Testis (tissue), 3 donors: ENCODE results near the gene FRMD5. TPM values are rescaled to one million over a fixed set of nuclear protein-coding genes. Genes with fewer than 3 reads are reported as not detected.

ENCODE experiments used
- DNase-seq: peaks from one replicate; pipeline ENCODE4 v3.0.0-alpha.2; 2019
- H3K27ac ChIP-seq, 2 donors: fragments of 200-600 bp; sonication (generic); one replicate each; pipeline ENCODE4 v1.5.1; 2019
- H3K27me3 ChIP-seq: fragments of 200-600 bp; sonication (generic); one replicate; pipeline ENCODE4 v1.5.1; 2019
- H3K36me3 ChIP-seq: fragments of 200-600 bp; sonication (generic); one replicate; pipeline ENCODE4 v1.5.1; 2017; ENCODE audit warnings: low read depth; ENCODE audit errors: missing control alignments
- H3K4me1 ChIP-seq: fragments of 200-600 bp; sonication (generic); one replicate; pipeline ENCODE4 v1.5.1; 2019
- H3K4me3 ChIP-seq, 2 donors: fragments of 200-600 bp; sonication (generic); one replicate each; pipeline ENCODE4 v1.5.1; 2017 to 2019
- H3K9me3 ChIP-seq: fragments of 200-600 bp; sonication (generic); one replicate; pipeline ENCODE4 v1.5.1; 2017
- POLR2A ChIP-seq: fragments of 450-650 bp; IDR thresholded peaks from one replicate; pipeline ENCODE4 v1.6.1; 2017; ENCODE audit warnings: antibody characterized with exemption, mild to moderate bottlenecking, moderate library complexity
- WGBS, 2 donors: methylation state at CpG; one replicate each; pipeline ENCODE4 v1.1.5; 2018; 5-methylcytosine and 5-hydroxymethylcytosine counted together
- intact Hi-C: fragments of 100-400 bp; cut with DNase I; formaldehyde crosslinking; loops from one replicate; pipeline ENCODE4 v1.15.1; 2023; ENCODE audit warnings: low total_unique reads
- polyA plus RNA-seq: library from polyadenylated mRNA; stranded (reverse); fragments of 350-450 nt; fragmentation: Illumina TruSeq; extraction: RNeasy Lipid Tissue Mini Kit (QIAGEN cat#74804); gene quantifications from one replicate; pipeline ENCODE4 v1.2.3, GENCODE V29; 2014; ENCODE audit warnings: low read depth, low replicate concordance; ENCODE audit not compliant: insufficient read depth
- total RNA-seq, 2 donors: library from RNA; depleted of rRNA; stranded (reverse); fragments of >200 nt; gene quantifications; one replicate each; pipeline ENCODE4 v1.2.3, GENCODE V29; 2016
- TF ChIP-seq, protein P1 (sequence below), 3 experiments: fragments of 450-650 bp in 2 of 3; fragments of 200-600 bp in 1 of 3; sonication (generic) in 1 of 3; IDR thresholded peaks; one replicate each; pipeline ENCODE4 v1.5.1; 2016 to 2019; ENCODE audit warnings: antibody characterized with exemption in 3 of 3, mild to moderate bottlenecking in 2 of 3, moderate library complexity in 1 of 3

The FRMD5 gene
- total and polyA plus RNA-seq, 3 donors from 2014 or later, result 10.5 to 12.3 (median 10.6) TPM

DNA sequence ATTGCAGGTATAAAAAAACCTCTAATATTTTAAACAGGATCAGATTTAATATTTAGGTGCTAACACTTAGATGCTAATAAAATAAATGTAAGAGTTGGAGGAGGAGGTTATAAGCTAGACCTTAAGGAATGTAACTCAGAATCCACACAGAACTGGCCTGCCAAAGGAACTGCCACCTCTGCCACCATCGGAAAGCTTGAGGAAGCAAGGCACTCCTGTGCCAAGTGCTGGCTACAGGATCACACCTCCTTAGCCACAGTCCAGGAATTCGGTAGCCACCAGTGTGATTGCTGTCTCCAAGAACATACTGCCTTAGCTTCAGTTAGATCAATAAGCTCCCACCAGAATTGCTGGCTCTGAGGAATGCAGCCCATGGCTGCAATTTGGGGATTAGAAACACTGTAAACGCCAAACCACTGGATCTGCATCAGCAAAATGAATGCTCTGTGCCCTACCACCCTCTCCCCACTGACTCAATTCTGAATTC, 58.0 kb downstream of the FRMD5 start:
- intact Hi-C loops, result no loop called here
- TF ChIP-seq, protein P1, sequence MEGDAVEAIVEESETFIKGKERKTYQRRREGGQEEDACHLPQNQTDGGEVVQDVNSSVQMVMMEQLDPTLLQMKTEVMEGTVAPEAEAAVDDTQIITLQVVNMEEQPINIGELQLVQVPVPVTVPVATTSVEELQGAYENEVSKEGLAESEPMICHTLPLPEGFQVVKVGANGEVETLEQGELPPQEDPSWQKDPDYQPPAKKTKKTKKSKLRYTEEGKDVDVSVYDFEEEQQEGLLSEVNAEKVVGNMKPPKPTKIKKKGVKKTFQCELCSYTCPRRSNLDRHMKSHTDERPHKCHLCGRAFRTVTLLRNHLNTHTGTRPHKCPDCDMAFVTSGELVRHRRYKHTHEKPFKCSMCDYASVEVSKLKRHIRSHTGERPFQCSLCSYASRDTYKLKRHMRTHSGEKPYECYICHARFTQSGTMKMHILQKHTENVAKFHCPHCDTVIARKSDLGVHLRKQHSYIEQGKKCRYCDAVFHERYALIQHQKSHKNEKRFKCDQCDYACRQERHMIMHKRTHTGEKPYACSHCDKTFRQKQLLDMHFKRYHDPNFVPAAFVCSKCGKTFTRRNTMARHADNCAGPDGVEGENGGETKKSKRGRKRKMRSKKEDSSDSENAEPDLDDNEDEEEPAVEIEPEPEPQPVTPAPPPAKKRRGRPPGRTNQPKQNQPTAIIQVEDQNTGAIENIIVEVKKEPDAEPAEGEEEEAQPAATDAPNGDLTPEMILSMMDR (IDR thresholded peaks at IDR 0.05), result no peak
- no peak for TF ChIP-seq POLR2A
- Histone ChIP-seq H3K4me1 (no peaks in the 10 kb centered on the region), H3K36me3 (no peaks in the 10 kb centered on the region), H3K4me3 (no peak overlapping the region), H3K27ac (no peak overlapping the region), H3K27me3 (no peaks in the 10 kb centered on the region), H3K9me3 (no peaks in the 10 kb centered on the region)
- 85 to 97% methylated on average over 3 of the region's 3 CpGs for WGBS, 2 donors
- DNase-seq, result no peak

DNA sequence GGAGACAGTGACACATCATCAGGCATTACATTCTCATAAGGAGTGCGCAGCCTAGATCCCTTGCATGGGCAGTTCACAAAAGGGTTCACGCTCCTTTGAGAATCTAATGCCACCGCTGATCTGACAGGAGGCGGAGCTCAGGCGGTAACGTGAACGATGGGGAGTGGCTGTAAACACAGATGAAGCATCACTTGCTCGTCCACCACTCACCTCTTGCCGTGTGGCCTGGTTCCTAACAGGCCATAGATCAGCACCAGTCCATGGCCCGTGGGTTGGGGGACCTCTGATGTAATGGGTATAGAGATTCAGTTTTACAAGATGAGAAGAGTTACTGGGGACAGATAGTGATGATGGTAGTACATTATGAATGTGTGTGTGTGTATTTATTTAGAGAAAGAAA, 63.0 kb downstream of the FRMD5 start:
- no peak for DNase-seq
- Histone ChIP-seq H3K4me3 (no peak overlapping the region), H3K4me1 (no peaks in the 10 kb centered on the region), H3K9me3 (no peaks in the 10 kb centered on the region), H3K27ac (no peak overlapping the region), H3K36me3 (no peaks in the 10 kb centered on the region), H3K27me3 (no peaks in the 10 kb centered on the region)
- TF ChIP-seq, protein P1 (IDR thresholded peaks at IDR 0.05), result no peak
- no peak for TF ChIP-seq POLR2A
- WGBS, 2 donors, result 88 to 89% methylated on average over 10 of the region's 10 CpGs
- intact Hi-C loops, result no loop called here

DNA sequence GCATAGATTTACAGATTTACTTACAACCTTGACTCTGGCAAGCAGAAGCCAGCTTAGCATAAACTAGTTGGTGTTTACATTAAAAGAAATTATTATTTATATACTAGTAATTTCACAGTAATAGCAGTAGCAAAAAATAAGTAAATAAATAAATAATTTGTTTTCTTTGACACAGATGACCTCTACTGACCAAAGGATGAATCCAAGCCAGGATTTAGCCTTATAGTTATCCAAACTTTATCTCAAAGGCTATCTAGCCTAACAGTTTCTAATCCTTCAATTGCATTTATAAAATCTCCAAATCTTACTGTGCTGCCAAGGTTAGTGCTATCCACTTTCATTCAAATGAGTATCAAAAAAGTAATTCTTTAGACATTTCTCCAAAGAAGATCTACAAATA, 64.3 kb downstream of the FRMD5 start:
- H3K4me3 ChIP-seq, result no peak overlapping the region
- no peaks in the 10 kb centered on the region for H3K4me1 ChIP-seq
- TF ChIP-seq, protein P1 (IDR thresholded peaks at IDR 0.05), result no peak
- no peak for TF ChIP-seq POLR2A
- no peak for DNase-seq
- no peak overlapping the region for H3K27ac ChIP-seq
- intact Hi-C loops, result no loop called here
- no peaks in the 10 kb centered on the region for H3K9me3 ChIP-seq
- no peaks in the 10 kb centered on the region for H3K36me3 ChIP-seq
- no peaks in the 10 kb centered on the region for H3K27me3 ChIP-seq

DNA sequence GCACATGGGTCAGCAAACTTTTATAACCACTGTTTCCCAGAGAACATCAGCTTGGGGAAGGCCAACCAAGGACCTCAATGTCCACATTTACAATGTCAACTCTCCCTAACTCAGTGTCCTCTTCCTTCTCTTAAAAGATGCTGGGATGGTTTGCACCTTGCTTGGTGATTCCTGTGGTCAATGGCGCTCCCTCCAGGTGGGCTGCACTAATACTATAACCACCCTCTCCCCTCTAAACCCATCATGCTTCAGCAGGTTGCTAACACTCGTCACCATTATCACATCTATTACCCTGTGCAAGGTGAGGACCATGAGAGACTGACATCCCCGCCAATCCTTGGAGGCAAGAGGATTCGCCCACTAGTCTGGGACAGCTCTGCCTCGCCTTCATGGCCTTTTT, 65.2 kb downstream of the FRMD5 start:
- WGBS, 2 donors, result 93 to 96% methylated on average over 5 of the region's 5 CpGs
- no peak for DNase-seq
- no peak for TF ChIP-seq POLR2A
- TF ChIP-seq, protein P1 (IDR thresholded peaks at IDR 0.05), result no peak
- no peak overlapping the region for H3K27ac ChIP-seq
- no peaks in the 10 kb centered on the region for H3K36me3 ChIP-seq
- intact Hi-C loops, result no loop called here
- H3K9me3 ChIP-seq, result no peaks in the 10 kb centered on the region
- H3K4me3 ChIP-seq, result no peak overlapping the region
- no peaks in the 10 kb centered on the region for H3K4me1 ChIP-seq
- H3K27me3 ChIP-seq, result no peaks in the 10 kb centered on the region

DNA sequence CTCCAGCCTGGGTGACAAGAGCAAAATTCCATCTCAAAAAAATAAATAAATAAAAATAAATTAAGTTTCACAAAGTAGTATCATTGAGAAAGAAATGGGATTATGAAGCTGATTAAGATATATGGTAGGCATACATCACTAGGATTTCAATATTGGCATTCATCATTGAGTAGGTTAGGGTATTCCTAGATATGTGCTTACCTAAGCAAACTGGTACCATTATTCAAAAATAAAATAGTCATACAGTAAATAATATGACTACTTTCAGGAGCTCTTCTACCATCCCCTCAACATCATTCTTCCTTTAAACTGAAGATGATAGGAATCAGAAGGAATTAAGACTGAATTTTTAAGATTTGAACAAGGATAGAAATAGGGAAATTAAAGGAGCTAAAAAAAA, 66.6 kb downstream of the FRMD5 start:
- Histone ChIP-seq H3K27me3 (no peaks in the 10 kb centered on the region), H3K4me3 (no peak overlapping the region), H3K36me3 (no peaks in the 10 kb centered on the region), H3K4me1 (no peaks in the 10 kb centered on the region), H3K9me3 (no peaks in the 10 kb centered on the region), H3K27ac (no peak overlapping the region)
- intact Hi-C loops, result no loop called here
- DNase-seq, result no peak
- TF ChIP-seq, protein P1 (IDR thresholded peaks at IDR 0.05), result no peak
